Fibroblast of villous mesenchyme (primary cell): ENCODE results near the gene RNF13. TPM values are rescaled to one million over a fixed set of nuclear protein-coding genes. Genes with fewer than 3 reads are reported as not detected.

Source experiments
- DNase-seq: peaks from one replicate; pipeline ENCODE4 v3.0.0-alpha.2; 2010; ENCODE audit warnings: low read depth
- H3K4me3 ChIP-seq: 2 replicates; pipeline ENCODE4 v1.5.1; 2011; ENCODE audit warnings: low read depth, mild to moderate bottlenecking, low read length
- CTCF ChIP-seq: IDR thresholded peaks from 2 replicates; pipeline ENCODE4 v1.5.1; 2012; ENCODE audit warnings: low read depth, mild to moderate bottlenecking, low read length; ENCODE audit not compliant: insufficient read depth
- total RNA-seq: library from RNA; depleted of rRNA; stranded (reverse); fragments of >200 nt; gene quantifications from 2 replicates; pipeline ENCODE4 v1.2.3, GENCODE V29; 2012

RNF13 gene
- total RNA-seq, 1 donor = 77.3 TPM

GRCh38 chr3:149770246-149770645 lies 42.8 kb upstream of the RNF13 start:
- peak; percentile 12 for TF ChIP-seq CTCF
- H3K4me3 ChIP-seq = no peak overlapping the region
- DNase-seq = no peak

- H3K4me3 ChIP-seq = no peak overlapping the region
- TF ChIP-seq CTCF = peak; percentile 83
- peak; percentile 45 for DNase-seq
Observed at GRCh38 chr3:149771652-149772271, 41.3 kb upstream of the RNF13 start.

- TF ChIP-seq CTCF = no peak
- no peak overlapping the region for H3K4me3 ChIP-seq
Observed at GRCh38 chr3:149772861-149773260, 40.2 kb upstream of the RNF13 start.

GRCh38 chr3:149776170-149776569 lies 36.8 kb upstream of the RNF13 start:
- no peak for TF ChIP-seq CTCF
- no peak for DNase-seq
- no peak overlapping the region for H3K4me3 ChIP-seq

More at GRCh38 chr3:149772861-149773260, 40.2 kb upstream of the RNF13 start:
- no peak for DNase-seq

- no peak for TF ChIP-seq CTCF
- no peak overlapping the region for H3K4me3 ChIP-seq
- no peak for DNase-seq
Observed at GRCh38 chr3:149777414-149778214, 35.4 kb upstream of the RNF13 start.

GRCh38 chr3:149781211-149781610 lies 31.8 kb upstream of the RNF13 start:
- DNase-seq = no peak
- no peak overlapping the region for H3K4me3 ChIP-seq
- no peak for TF ChIP-seq CTCF
